OCI-LY3 (cell line): ENCODE results near the gene ELOVL7.

ENCODE experiments used
- H2AFZ ChIP-seq: fragments of 200-600, 300-600 bp; shearing (Covaris generic); 2 replicates; pipeline ENCODE4 v1.6.0; 2014; ENCODE audit warnings: antibody characterized with exemption, low read depth, low read length
- H3K27ac ChIP-seq: fragments of 200-600, 300-600 bp; sonication (generic); 2 replicates; pipeline ENCODE4 v1.5.1; 2014; ENCODE audit warnings: mild to moderate bottlenecking, low read length, moderate library complexity, mixed read lengths
- H3K27me3 ChIP-seq: fragments of 200-600, 300-600 bp; sonication (generic); 2 replicates; pipeline ENCODE4 v1.6.1; 2014; ENCODE audit warnings: low read depth, low read length, mixed read lengths
- H3K36me3 ChIP-seq: fragments of 200-600, 300-600 bp; sonication (generic); replicated peaks from 2 replicates; pipeline ENCODE3; 2014; ENCODE audit warnings: low read depth, low read length, mixed read lengths
- H3K4me1 ChIP-seq: fragments of 300-600, 200-600 bp; sonication (generic); 2 replicates; pipeline ENCODE4 v1.6.1; 2014; ENCODE audit warnings: low read length, mixed read lengths
- H3K4me2 ChIP-seq: fragments of 200-600, 300-600 bp; sonication (generic); 2 replicates; pipeline ENCODE4 v1.6.1; 2014; ENCODE audit warnings: low read length, mixed read lengths
- H3K4me3 ChIP-seq: fragments of 300-600, 200-600 bp; sonication (generic); 2 replicates; pipeline ENCODE4 v1.5.1; 2014; ENCODE audit warnings: antibody characterized with exemption, mild to moderate bottlenecking, low read length, moderate library complexity
- H3K79me2 ChIP-seq: fragments of 300-600, 200-600 bp; shearing (Covaris generic); 2 replicates; pipeline ENCODE4 v1.6.1; 2014; ENCODE audit warnings: mild to moderate bottlenecking, low read length, mixed read lengths
- H3K9ac ChIP-seq: fragments of 300-600, 200-600 bp; shearing (Covaris generic); 2 replicates; pipeline ENCODE4 v1.6.0; 2014; ENCODE audit warnings: mild to moderate bottlenecking, low read length, moderate library complexity
- H3K9me3 ChIP-seq: fragments of 200-600, 300-600 bp; shearing (Covaris generic); 2 replicates; pipeline ENCODE4 v1.6.1; 2014; ENCODE audit warnings: low read length, mixed read lengths; ENCODE audit not compliant: insufficient read depth
- H4K20me1 ChIP-seq: fragments of 200-600, 300-600 bp; sonication (generic); 2 replicates; pipeline ENCODE4 v1.6.1; 2016; ENCODE audit warnings: low read length, mixed read lengths; ENCODE audit not compliant: insufficient read depth
- CTCF ChIP-seq: fragments of 200-600, 300-600 bp; sonication (generic); IDR thresholded peaks from 2 replicates; pipeline ENCODE4 v1.5.1; 2014; ENCODE audit warnings: antibody characterized with exemption, low read length, low read depth
- EZH2phosphoT487 ChIP-seq: fragments of 200-600 bp; shearing (Covaris generic); IDR thresholded peaks from 2 replicates; pipeline ENCODE4 v1.6.1; 2018; ENCODE audit warnings: antibody characterized with exemption, mixed run types, low read depth

The ELOVL7 gene

GRCh38 chr5:60811105-60811504, 33.0 kb downstream of the ELOVL7 start:
- no peaks in the 10 kb centered on the region for H4K20me1 ChIP-seq
- no peaks in the 10 kb centered on the region for H3K36me3 ChIP-seq
- no peaks in the 10 kb centered on the region for H3K9me3 ChIP-seq
- no peaks in the 10 kb centered on the region for H3K79me2 ChIP-seq
- TF ChIP-seq EZH2phosphoT487 (no peak), CTCF (no peak)
- peaks cover 10% of the 10 kb centered on the region for H3K4me1 ChIP-seq
- no peak overlapping the region for H3K4me3 ChIP-seq
- no peak overlapping the region for H3K27ac ChIP-seq
- no peak overlapping the region for H3K9ac ChIP-seq
- no peak overlapping the region for H3K4me2 ChIP-seq
- H3K27me3 ChIP-seq = no peaks in the 10 kb centered on the region
- H2AFZ ChIP-seq = no peak overlapping the region

- TF ChIP-seq CTCF (no peak), EZH2phosphoT487 (no peak)
- no peak overlapping the region for H2AFZ ChIP-seq
- H3K4me1 ChIP-seq = peaks cover 10% of the 10 kb centered on the region
- no peaks in the 10 kb centered on the region for H3K27me3 ChIP-seq
- H4K20me1 ChIP-seq = no peaks in the 10 kb centered on the region
- H3K36me3 ChIP-seq = no peaks in the 10 kb centered on the region
- H3K9me3 ChIP-seq = no peaks in the 10 kb centered on the region
- H3K4me3 ChIP-seq = no peak overlapping the region
- no peak overlapping the region for H3K27ac ChIP-seq
- no peak overlapping the region for H3K4me2 ChIP-seq
- no peak overlapping the region for H3K9ac ChIP-seq
- H3K79me2 ChIP-seq = no peaks in the 10 kb centered on the region
Measured at GRCh38 chr5:60810438-60811085, 33.5 kb downstream of the ELOVL7 start.

GRCh38 chr5:60809891-60810425, 34.1 kb downstream of the ELOVL7 start:
- Histone ChIP-seq H4K20me1 (no peaks in the 10 kb centered on the region), H3K27me3 (no peaks in the 10 kb centered on the region), H3K9ac (no peak overlapping the region), H3K4me3 (no peak overlapping the region), H2AFZ (no peak overlapping the region), H3K36me3 (no peaks in the 10 kb centered on the region), H3K9me3 (no peaks in the 10 kb centered on the region), H3K4me1 (peaks cover 10% of the 10 kb centered on the region), H3K4me2 (no peak overlapping the region), H3K27ac (no peak overlapping the region), H3K79me2 (no peaks in the 10 kb centered on the region)
- TF ChIP-seq EZH2phosphoT487 (no peak), CTCF (no peak)

GRCh38 chr5:60806591-60807243, 37.4 kb downstream of the ELOVL7 start:
- H4K20me1 ChIP-seq = no peaks in the 10 kb centered on the region
- no peak overlapping the region for H3K27ac ChIP-seq

More at GRCh38 chr5:60806591-60807243, 37.4 kb downstream of the ELOVL7 start:
- no peaks in the 10 kb centered on the region for H3K9me3 ChIP-seq
- no peaks in the 10 kb centered on the region for H3K36me3 ChIP-seq
- H3K4me1 ChIP-seq = no peaks in the 10 kb centered on the region
- TF ChIP-seq CTCF = no peak
- no peak for TF ChIP-seq EZH2phosphoT487
- no peak overlapping the region for H2AFZ ChIP-seq
- H3K79me2 ChIP-seq = no peaks in the 10 kb centered on the region
- H3K9ac ChIP-seq = no peak overlapping the region
- no peak overlapping the region for H3K4me3 ChIP-seq
- H3K27me3 ChIP-seq = no peaks in the 10 kb centered on the region
- no peak overlapping the region for H3K4me2 ChIP-seq
